HG03196 (cell line): Measurements from ENCODE around the gene FLNA.
"Not testable (repeated sequence)": the region's sequence is repeated elsewhere in the genome, so short reads cannot be mapped to it uniquely, and the experiment has no call there.

Experiments used
- ATAC-seq: cut with Tn5 transposase; IDR thresholded peaks from one replicate; pipeline ENCODE4 v1.9.1; 2021; ENCODE audit not compliant: unreplicated experiment

FLNA gene

DNA sequence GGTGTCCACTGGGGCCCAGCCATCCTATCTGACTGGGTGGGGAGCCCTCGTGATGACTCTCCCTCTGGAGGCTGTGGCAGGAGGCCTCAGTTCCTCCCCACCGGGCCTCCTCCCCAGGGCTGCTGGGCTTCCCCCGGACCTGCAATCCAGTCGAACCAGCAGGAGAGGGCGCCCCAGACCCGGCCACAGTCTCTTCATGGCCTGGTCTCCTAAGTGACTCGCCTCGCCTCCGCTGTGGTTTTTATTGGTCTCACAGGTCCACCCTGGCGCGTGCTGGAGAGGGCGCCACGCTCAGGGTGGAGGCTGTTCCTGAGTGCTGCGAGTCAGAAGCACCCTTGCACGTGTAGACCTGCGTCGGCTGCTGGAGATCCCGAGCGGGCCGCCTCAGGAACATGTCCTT, 30.8 kb downstream of the FLNA start:
- not testable (repeated sequence) for ATAC-seq

DNA sequence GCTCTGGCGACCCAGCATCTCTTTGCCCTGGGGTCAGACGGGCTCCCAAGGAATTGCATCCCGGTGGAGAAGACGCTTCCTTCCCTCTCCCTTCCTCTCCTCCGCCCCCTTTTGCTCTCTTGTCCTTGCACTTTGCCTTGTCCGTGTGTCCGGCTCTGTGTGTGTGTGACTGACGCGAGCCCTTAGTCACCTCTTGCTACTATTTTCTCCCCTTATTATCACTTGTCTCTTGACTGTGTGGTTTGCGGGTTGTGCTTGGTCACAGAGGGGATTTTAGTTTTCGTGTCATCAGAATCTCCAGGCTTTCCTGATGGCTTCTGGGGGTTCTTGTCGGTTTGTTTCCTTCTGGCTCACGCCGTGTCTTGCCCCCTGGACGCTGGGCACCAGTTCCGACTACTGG, 31.4 kb downstream of the FLNA start:
- not testable (repeated sequence) for ATAC-seq

DNA sequence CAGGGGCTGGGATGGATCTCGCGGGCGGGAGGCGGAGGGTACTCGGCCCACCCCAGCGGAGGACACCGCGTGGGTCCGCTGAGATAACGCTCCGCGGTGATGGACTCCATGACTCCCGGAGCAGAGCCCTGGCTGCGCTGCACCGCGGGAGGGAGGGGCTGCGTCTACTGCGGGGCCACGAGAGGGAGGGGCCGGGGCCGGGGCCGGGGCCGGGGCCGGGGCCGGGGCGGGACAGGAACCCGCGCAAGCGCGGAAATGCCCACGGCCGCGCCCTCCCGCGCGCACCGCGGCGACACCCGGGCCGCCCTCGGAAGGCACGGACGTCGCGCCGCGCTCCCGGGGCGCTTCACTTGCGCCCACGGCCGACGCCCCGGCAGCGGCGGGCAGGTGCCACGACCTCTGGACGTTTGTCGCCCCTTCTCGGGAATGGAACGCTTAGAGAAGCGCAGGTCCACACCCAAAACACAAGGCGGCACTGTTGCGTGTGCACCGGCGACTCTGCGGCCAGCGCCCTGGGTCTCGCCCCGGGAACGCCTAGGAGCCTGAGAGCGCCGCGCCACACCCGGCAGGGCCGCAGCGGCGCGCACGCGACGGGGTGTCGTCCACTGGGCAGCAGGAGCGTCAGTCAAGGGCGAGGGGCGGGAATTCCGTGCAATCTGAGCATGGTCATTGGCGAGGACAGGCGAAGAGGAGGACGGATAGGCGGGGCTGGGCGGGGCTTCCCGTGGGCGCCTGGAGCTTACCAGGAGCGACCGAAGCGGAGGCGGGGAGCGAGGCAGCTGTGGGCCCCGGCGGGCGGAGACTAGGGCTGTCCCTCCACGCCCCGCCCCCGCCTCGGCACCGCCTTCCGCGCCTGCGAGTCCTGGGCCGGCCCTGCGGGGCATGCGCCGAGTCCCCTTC, 32.8 kb downstream of the FLNA start:
- peak; percentile 65 for ATAC-seq

DNA sequence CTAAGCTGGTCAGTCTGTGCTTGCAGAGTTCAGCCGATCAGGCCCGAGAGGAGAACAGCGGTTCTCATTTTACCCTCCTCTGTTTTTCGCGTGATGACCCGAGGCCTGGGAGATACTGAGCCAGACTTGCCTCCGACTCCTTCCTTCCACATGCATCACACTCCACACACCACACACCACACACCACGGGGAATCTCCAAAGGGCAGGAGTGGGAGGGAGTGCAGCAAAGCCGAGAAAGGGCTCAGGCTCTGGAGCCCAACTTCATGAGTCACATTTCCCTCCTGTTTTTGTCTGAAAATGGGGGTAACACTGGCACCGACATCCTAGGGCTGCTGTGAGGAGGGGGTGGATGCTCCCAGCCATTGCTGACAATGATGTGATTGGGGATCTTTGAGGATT, 39.9 kb downstream of the FLNA start:
- no peak for ATAC-seq

DNA sequence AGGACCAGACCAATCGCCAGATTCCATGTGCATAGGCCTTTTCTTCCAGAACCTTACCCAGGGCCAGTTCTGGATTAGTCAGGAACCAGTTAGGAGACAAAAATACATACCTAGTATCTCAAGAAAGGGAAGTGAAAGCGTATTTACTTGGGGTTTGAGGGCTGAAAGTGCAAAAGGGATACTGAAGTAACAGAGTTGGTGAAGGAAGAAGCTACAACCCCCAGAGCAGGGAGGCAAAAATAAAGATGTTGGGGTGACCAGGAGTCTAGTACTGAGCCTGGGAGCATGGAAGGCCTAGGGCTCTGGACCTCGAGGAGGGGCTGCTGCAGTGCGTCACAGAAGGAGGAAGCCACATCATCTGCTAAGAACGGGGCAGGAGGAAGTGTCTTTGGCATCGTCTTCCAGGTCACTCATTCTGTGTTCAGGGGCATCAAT, 40.6 kb downstream of the FLNA start:
- ATAC-seq, result no peak

DNA sequence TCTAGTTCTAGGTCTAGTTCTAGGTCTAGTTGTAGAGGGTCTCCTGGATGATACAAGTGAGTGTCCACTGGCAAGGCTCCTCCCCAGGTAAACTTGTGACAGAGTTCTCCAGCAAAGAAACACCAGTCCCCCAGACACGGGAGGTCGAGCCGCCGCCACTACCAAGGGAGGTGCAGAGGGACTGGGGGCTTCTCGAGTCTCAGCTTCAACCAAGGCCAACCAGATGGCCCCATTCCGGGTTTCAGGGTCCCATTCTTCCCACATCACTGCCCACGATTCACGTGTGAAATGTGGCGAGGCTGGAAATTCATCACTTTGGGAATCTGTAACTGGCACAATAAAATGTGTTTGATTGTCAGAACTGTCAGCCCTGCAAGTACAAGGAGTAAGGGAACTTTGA, 41.3 kb downstream of the FLNA start:
- no peak for ATAC-seq

DNA sequence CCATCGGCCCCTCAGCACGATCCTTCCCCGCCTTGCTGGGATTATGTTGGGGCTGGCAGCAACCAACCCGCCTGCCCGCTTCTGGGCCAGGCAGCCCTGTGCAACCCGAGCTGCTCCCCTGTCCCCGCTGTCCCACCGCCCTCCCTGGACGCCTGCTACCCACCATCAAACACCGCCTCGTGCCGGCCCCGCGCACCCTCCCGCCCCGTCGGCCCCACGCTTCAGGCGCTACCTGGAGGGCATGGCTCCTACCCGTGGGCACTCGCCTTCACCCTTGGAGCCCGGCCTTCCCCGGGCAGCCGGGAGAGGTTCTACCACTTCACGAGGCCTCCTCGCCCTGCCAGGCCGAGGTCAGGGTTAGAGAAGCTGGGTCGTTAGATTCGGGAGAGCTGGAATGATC, 41.9 kb downstream of the FLNA start:
- ATAC-seq, result no peak

DNA sequence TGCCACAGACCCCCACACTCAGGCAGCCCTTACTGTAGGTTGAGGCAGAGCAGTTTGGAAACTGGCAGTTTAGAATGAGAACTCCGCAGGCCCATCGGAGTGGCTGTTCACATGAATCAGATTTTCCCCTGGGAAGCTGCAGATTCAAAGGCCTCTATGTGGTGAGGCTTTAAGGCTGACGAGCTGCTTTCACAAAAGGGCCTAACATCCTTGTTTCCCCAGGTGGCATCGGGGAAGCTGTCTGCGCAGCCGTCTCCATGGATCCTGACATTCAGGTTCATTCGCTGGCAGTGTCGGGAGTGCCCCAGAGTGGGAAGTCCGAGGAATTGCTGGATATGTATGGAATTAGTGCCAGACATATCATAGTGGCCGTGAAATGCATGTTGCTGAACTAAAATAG, 45.1 kb downstream of the FLNA start:
- ATAC-seq, result no peak

DNA sequence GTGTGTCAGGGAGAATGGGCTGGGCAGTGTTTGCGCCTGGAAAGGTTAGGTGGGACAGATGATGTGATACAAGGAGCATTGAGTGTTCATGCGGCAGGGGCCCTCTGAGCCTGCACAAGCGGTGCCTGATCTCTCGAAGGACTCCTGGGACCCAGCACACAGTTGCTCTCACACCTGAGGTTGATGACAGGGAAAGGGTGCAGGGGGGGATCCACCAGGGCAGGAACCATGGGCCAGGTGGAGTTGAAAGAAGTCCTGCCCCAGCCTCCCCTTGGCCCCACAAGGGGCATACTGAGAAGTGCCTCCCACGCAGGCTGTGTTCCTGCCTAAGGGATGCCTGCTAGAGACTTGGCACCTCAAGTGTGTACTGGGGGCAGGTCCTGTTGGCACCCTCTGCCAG, 45.8 kb downstream of the FLNA start:
- no peak for ATAC-seq

DNA sequence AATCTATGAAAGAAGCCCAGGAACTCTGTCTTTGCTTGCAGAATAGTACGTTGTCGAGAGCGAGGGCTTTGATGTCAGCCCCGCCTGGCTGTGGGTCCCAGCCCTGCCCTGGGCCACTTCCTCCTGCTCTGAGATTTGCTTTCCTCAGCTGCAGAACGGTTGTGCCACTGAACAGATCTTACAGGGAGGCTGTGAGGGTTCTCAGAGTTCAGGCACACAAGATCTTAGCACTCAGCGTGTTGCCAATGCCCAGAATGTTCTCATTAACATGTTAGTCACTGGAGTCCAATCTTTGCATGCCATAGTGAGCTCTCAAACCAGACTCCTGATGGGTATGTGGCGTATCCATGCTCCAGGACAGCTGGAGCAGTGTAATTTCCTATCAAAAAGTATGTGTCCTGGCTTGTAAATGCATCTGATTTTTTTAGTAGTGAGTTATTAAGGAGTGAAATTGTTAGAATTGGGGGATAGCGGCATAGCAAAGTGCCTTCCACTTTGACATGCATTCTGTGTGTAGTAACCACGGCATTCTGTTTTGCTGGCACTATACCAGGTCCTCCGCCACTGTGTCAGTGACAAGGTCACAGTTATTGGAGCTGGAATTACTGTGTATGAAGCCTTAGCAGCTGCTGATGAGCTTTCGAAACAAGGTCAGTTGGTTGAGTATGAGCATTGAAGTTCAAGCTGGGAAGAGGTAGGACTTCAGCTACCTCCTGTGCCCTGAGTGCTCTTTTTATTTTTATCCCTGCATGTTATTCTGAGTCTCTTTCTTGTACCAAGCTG, 47.2 kb downstream of the FLNA start:
- no peak for ATAC-seq

DNA sequence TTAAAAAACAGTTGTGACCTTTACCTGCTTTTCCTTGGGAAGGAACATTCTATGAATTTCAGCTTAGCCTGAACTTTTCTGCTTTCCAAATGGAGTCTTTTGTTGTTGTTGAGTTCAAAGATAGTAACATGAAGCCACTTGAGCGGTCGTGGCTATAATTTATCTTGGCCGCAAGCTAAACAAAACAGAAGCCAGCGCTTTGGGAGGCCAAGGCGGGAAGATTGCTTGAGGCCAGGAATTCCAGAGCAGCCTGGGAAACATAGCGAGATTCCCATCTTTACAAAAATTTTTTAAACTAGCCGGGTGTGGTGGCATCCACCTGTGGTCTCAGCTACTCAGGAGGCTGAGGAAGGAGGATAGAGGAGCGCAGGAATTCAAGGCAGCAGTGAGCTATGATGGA, 48.9 kb downstream of the FLNA start:
- no peak for ATAC-seq

DNA sequence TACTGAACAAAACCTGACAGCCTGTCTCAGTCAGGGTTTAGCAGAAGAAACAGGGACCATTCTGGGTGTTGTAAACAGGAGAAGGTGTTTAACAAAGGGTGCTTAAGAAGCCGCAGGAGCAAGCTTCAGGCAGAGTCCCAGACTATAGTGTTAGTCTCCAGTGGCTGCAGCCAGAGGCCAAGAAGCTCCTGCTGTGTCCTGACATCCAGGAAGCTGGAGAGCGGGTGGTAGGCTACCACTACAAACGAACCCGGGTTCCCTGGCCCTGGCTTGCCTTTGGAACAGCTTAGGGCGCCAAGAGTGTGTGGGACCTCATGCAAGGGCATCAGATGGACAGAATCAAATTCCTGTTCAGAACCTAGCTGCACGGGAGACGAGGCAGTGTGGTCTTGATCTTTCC, 50.9 kb downstream of the FLNA start:
- ATAC-seq, result no peak

DNA sequence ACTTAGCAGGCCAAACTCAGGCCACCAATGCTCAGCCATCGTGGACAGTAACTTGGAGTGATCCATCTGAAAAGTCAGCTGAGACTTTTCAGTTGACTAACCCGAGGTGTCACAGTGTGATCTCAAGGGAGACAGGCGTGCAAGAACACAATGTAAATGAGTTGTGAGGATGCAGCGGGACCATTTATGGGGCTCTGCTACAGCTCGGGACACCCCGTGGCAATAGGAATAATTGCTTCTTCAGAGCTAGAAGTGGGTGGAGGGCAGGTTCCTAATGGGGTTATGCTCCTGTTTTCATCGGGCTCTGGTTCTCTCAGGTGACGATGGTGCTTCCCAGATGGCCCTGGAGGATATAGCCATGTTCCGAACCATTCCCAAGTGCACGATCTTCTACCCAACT, 51.5 kb downstream of the FLNA start:
- ATAC-seq, result no peak

DNA sequence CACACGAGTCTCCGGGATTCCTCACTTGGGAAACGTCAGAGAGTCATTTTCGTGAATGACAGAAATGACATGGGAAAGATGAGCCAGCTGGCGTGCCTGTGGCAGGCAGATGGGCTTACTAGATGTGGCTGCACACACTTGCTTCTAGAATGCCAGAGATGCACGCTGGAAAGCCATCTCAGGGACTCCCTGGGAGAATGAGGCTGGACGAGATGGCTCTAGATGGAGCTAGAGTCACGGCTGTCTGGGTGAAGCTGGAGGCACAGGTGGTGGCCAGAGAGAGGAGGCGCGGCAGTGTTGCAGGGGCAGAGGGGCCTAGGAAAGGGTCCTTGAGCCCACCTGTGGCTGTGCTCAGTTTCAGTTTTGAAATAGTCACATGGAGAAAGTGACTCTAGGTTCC, 52.8 kb downstream of the FLNA start:
- no peak for ATAC-seq

DNA sequence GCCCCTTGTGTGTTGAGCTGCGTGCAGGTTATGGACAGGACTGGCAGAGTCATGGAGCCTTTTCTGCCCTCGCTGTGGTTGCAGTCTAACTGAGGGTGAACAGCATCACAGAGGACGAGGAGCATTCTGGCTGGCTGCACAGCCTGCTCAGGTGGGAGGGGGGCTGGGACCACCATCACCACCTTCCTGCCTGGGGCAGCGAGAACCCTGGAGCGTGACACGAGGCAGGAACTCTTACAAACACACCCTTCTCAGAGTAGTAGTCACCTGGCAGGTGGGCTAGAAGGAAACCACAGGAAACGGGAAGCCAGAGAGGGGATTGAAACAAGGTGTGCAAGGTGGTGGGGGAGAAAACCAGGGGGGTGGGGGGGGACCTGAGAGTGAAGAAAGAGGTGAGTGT, 53.3 kb downstream of the FLNA start:
- no peak for ATAC-seq

DNA sequence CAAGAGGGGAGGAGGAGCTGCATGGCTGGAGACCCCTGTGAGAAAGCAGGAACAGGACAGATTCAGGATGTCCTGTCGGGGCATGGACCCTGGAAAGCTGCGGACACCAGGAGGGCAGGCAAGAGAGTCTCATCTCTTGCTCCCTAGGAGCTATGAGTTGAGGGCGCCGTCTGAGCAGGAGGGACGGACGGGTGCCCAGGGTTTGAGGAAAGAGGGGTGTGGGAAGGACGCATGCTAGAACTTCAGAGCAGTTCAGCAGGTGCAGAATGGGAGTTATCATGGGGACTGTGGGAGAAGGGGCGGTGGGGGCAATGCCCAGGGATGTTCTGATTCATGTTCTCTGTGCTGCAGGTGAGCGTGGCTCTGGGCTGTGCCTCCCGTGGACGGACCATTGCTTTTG, 54.0 kb downstream of the FLNA start:
- ATAC-seq, result no peak

DNA sequence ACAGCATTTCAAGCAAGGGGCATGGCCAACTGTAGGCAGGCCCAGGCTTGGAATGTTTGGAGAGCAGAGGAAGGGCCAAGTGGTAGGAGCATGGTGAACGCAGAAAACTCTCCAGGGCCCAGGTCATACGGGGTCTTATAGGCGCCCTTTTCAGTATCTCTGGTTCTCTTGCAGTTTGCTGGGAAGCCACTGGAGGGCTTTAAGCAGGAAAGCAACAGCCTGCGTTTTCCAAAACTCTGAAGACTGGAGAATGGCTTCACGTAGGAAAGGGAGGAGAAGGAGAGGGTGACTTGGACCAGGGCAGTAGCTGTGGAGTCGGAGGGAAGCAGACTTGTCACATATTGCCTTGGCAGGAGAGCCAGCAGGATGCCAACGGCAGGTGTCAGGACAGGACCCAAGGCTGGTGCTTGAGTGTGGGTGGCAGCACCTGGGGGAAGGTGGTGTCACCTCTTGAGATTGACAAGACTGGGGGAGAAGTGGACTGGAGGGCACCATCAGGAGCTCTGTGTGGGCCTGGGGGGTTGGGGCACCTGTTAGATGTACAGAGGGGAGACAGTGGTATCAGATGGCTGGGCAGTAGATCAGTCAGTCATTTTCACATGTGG, 56.9 kb downstream of the FLNA start:
- no peak for ATAC-seq

DNA sequence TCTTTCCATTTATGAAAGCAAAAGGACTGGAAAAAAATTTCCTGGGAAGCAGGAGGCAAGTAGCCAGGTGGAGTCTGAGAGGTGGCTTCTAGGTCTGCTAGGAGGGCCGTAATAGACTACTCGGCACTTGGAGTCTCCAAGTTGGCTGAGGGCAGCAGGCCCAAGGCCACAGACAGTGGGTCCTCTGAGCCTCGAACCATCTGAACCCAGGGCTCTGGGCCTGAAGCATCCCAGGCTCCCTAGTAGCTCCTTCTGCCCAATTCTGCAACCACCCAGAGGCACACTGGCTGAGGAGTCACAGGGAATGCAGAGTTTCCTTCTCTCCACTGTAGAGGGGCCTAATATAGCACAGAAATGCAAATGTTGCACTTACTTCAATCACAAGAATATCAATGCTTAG, 59.0 kb downstream of the FLNA start:
- ATAC-seq, result no peak

DNA sequence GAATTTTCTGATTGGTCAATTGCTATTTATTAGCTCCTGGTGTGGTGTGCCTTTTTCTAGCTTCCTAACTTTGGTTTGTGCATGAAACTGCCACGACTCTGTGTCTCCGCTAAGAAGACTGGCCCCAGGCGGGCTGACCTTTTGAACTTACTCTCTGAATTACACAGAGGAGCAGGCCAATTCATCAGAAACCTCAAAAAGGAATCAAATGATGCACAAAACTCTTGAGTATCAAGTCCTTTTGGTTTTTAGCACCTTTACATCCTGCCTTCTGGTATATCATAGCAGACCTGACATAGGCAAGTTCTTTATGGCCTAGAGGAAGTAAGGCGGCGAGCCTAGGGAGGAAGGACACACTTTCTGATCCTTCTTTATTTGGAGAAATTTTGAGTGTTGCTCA, 61.3 kb downstream of the FLNA start:
- no peak for ATAC-seq

DNA sequence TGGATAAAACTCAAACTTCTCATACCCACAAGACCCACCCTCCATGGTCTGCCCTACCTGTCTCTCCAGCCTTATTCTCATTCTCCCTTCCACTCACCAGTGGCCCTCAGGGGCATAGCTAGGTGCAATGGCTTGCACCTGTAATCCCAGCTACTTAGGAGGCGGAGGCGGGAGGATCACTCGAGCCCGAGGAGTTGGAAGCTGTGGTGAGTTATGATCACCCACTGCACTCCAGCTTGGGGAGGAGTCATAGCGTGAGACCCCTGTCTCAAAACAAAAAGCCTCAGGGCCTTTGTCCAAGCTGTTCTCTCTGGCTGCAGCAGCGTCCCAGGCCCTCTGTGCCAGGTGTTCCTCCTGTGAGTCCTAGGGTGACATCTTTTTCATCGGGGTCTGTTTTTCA, 62.3 kb downstream of the FLNA start:
- ATAC-seq, result no peak

DNA sequence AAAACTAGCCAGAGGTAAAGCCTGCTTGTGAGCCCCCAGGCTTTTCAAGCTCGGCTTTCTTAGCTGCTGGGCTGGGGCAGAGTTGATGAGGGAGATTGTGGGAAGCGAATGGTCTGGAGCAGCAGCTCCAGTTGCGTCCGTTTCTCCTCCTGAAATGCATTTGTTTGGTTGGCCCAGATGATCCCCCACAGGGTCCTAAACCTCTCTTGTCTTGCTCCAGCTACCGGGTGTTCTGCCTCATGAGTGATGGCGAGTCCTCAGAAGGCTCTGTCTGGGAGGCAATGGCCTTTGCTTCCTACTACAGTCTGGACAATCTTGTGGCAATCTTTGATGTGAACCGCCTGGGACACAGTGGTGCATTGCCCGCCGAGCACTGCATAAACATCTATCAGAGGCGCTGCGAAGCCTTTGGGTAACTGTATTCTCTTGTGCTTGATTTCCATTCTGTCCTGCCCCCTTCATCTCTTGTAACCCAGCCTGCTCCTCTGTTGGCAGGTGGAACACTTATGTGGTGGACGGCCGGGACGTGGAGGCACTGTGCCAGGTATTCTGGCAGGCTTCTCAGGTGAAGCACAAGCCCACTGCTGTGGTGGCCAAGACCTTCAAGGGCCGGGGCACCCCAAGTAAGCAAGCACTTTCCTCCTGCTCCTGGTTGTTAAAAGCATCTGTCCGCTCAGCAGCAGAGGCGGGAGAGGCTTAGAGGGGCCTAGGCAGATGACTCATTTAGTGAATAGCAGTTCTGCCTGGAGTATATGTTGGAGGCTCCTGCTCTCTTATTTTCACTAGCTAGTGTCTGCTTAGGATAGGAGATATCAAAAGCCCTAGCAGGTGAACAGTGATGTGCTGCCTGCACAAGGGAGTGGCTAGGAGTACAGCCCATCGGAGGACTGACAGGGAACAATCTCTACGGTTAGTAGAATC, 63.6 kb downstream of the FLNA start:
- ATAC-seq, result no peak
